HG03045 (cell line): ENCODE measurements around the gene GOLGA6C.
"Not testable (repeated sequence)": the region's sequence is repeated elsewhere in the genome, so short reads cannot be mapped to it uniquely, and the experiment has no call there.

ENCODE experiments used
- ATAC-seq: cut with Tn5 transposase; IDR thresholded peaks from one replicate; pipeline ENCODE4 v1.9.1; 2021; ENCODE audit warnings: mild to moderate bottlenecking, moderate library complexity; ENCODE audit not compliant: unreplicated experiment

GOLGA6C gene

GRCh38 chr15:75258034-75258433 is at the start of gene GOLGA6C:
TSS of gene GOLGA6C (plus strand) at chr15:75258334. CDS start at chr15:75258599, 265 bp downstream.
- ATAC-seq: not testable (repeated sequence)

- no peak for ATAC-seq
Observed at GRCh38 chr15:75208501-75209288, 49.4 kb upstream of the GOLGA6C start.

GRCh38 chr15:75209289-75209676 is 48.9 kb upstream of the GOLGA6C start:
- ATAC-seq: no peak

GRCh38 chr15:75210811-75211230 is 47.3 kb upstream of the GOLGA6C start:
- ATAC-seq: no peak

GRCh38 chr15:75211436-75212199 is 46.5 kb upstream of the GOLGA6C start:
- ATAC-seq: no peak

- ATAC-seq: no peak
Observed at GRCh38 chr15:75212200-75212858, 45.8 kb upstream of the GOLGA6C start.

- ATAC-seq: no peak
Observed at GRCh38 chr15:75213212-75213767, 44.8 kb upstream of the GOLGA6C start.

- ATAC-seq: no peak
Observed at GRCh38 chr15:75213768-75214221, 44.3 kb upstream of the GOLGA6C start.

- ATAC-seq: no peak
Observed at GRCh38 chr15:75214293-75215096, 43.6 kb upstream of the GOLGA6C start.

GRCh38 chr15:75215107-75216004 is 42.8 kb upstream of the GOLGA6C start:
- ATAC-seq: no peak

- no peak for ATAC-seq
Observed at GRCh38 chr15:75217012-75217411, 41.1 kb upstream of the GOLGA6C start.

GRCh38 chr15:75217574-75217973 is 40.6 kb upstream of the GOLGA6C start:
- ATAC-seq: not testable (repeated sequence)

GRCh38 chr15:75219507-75219929 is 38.6 kb upstream of the GOLGA6C start:
- ATAC-seq: not testable (repeated sequence)

- no peak for ATAC-seq
Observed at GRCh38 chr15:75223688-75224087, 34.4 kb upstream of the GOLGA6C start.

GRCh38 chr15:75224281-75224680 is 33.9 kb upstream of the GOLGA6C start:
- ATAC-seq: no peak

- not testable (repeated sequence) for ATAC-seq
Observed at GRCh38 chr15:75225102-75225836, 32.9 kb upstream of the GOLGA6C start.

- ATAC-seq: no peak
Observed at GRCh38 chr15:75225951-75226732, 32.0 kb upstream of the GOLGA6C start.

GRCh38 chr15:75227112-75227511 is 31.0 kb upstream of the GOLGA6C start:
- not testable (repeated sequence) for ATAC-seq
